ENCODE results near the gene EPHA8.

Gene EPHA8

DNA sequence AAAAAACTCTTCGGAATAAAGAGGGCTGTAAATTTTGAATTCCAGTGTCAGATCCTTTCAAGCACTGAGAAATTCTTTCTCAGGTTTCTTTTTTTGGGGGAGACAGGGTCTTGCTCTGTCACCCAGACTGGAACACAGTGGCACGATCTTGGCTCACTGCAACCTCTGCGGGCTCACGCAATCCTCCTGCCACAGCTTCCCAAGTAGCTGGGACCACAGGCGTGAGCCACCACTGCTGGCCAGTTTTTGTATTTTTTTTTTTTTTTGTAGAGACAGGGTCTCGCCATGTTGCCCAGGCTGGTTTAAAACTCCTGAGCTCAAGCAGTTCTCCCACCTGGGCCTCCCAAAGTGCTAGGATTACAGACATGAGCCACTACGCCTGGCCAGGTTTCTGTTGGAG, 34.8 kb upstream of the EPHA8 start:
- H3K36me3 ChIP-seq (ENCODE audit: control insufficient read depth, insufficient read depth, low read length) = no peaks in the 10 kb centered on the region

DNA sequence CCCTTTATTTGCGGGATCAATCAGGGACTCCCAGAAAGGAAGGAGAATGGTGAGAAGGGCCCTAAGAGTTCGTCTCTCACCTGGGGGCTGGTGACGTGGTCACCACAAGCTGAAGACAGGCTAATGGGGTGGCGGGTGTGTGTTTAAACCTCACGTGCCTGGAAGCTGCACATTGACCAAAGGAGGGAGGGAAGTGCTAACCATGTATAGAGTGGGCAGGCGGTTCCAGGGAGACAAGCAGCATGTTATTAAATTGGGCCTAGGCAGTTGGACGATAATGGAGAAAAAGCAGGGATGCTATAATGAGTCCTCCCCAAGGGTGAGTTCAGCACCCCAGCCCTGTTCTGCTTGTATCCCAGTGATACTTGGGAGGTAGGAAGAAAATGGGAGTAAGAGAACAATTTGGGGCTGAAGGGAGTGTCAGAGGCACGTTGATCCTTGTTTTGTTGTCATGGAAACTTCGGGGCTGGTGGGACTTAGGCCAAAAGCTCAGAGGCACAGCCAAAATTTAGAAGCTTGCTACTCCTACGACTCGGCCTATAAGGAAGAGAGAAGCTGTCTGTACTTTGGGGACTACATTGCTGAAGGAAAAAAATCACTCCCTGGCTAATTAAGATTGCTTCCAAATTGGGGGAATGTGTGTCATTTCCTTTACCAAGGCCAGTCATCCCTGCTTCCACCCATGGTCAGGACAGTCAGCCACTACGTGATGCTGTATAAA, 33.2 kb upstream of the EPHA8 start:
- Histone ChIP-seq H3K4me1 (no peaks in the 10 kb centered on the region), H3K9me3 (ENCODE audit: control insufficient read depth, low read length) (no peaks in the 10 kb centered on the region), H2AFZ (no peak overlapping the region), H3K79me2 (no peaks in the 10 kb centered on the region), H3K4me2 (ENCODE audit: low read length) (no peak overlapping the region), H3K27me3 (ENCODE audit: control insufficient read depth, insufficient read depth, low read length) (no peaks in the 10 kb centered on the region), H3K27ac (no peak overlapping the region), H3K9ac (no peak overlapping the region), H3K36me3 (ENCODE audit: control insufficient read depth, insufficient read depth, low read length) (no peaks in the 10 kb centered on the region), H3K4me3 (ENCODE audit: low read depth, low read length) (no peak overlapping the region)
- TF ChIP-seq, protein P1, sequence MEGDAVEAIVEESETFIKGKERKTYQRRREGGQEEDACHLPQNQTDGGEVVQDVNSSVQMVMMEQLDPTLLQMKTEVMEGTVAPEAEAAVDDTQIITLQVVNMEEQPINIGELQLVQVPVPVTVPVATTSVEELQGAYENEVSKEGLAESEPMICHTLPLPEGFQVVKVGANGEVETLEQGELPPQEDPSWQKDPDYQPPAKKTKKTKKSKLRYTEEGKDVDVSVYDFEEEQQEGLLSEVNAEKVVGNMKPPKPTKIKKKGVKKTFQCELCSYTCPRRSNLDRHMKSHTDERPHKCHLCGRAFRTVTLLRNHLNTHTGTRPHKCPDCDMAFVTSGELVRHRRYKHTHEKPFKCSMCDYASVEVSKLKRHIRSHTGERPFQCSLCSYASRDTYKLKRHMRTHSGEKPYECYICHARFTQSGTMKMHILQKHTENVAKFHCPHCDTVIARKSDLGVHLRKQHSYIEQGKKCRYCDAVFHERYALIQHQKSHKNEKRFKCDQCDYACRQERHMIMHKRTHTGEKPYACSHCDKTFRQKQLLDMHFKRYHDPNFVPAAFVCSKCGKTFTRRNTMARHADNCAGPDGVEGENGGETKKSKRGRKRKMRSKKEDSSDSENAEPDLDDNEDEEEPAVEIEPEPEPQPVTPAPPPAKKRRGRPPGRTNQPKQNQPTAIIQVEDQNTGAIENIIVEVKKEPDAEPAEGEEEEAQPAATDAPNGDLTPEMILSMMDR (IDR thresholded peaks at IDR 0.05) = no peak

More for the DNA sequence above, 34.8 kb upstream of the EPHA8 start:
- H2AFZ ChIP-seq = no peak overlapping the region
- no peaks in the 10 kb centered on the region for H3K79me2 ChIP-seq
- TF ChIP-seq, protein P1 (IDR thresholded peaks at IDR 0.05) = no peak
- no peak overlapping the region for H3K4me2 ChIP-seq (ENCODE audit: low read length)
- H3K4me3 ChIP-seq (ENCODE audit: low read depth, low read length) = no peak overlapping the region
- H3K9ac ChIP-seq = no peak overlapping the region
- no peaks in the 10 kb centered on the region for H3K4me1 ChIP-seq
- no peaks in the 10 kb centered on the region for H3K9me3 ChIP-seq (ENCODE audit: control insufficient read depth, low read length)
- no peaks in the 10 kb centered on the region for H3K27me3 ChIP-seq (ENCODE audit: control insufficient read depth, insufficient read depth, low read length)
- H3K27ac ChIP-seq = no peak overlapping the region

- no peak overlapping the region for H2AFZ ChIP-seq
- no peaks in the 10 kb centered on the region for H3K79me2 ChIP-seq
- H3K9me3 ChIP-seq (ENCODE audit: control insufficient read depth, low read length) = no peaks in the 10 kb centered on the region
- H3K4me3 ChIP-seq (ENCODE audit: low read depth, low read length) = no peak overlapping the region
- no peaks in the 10 kb centered on the region for H3K4me1 ChIP-seq
- H3K36me3 ChIP-seq (ENCODE audit: control insufficient read depth, insufficient read depth, low read length) = no peaks in the 10 kb centered on the region
- no peak overlapping the region for H3K9ac ChIP-seq
- H3K4me2 ChIP-seq (ENCODE audit: low read length) = no peak overlapping the region
- TF ChIP-seq, protein P1 (IDR thresholded peaks at IDR 0.05) = no peak
- H3K27me3 ChIP-seq (ENCODE audit: control insufficient read depth, insufficient read depth, low read length) = no peaks in the 10 kb centered on the region
- no peak overlapping the region for H3K27ac ChIP-seq
Measured at GRCh38 chr1:22530715-22531114, 32.6 kb upstream of the EPHA8 start.

DNA sequence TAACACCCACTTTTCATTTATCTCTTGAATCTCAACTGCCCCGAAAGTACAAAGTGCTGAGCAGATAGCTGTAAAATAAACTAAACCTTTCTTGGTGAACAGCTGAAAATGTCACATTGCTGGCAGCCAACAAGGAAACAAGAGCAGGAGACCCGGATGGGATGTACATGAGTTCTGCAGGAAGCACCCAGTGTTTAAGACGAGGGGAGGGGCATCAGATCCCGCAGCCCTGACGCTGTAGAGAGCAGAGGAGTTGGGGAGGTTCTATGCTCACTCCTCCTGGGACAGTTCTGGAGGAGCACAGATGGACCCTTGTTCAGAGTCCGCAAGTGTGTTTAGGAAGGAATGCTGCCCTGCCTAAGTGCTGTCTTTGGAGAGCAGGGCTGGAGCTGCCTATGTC, 32.0 kb upstream of the EPHA8 start:
- TF ChIP-seq, protein P1 (IDR thresholded peaks at IDR 0.05) = no peak

More for the DNA sequence above, 32.0 kb upstream of the EPHA8 start:
- no peak overlapping the region for H3K4me2 ChIP-seq (ENCODE audit: low read length)
- no peaks in the 10 kb centered on the region for H3K79me2 ChIP-seq
- H3K9ac ChIP-seq = no peak overlapping the region
- H3K27ac ChIP-seq = no peak overlapping the region
- H3K36me3 ChIP-seq (ENCODE audit: control insufficient read depth, insufficient read depth, low read length) = no peaks in the 10 kb centered on the region
- no peaks in the 10 kb centered on the region for H3K4me1 ChIP-seq
- no peaks in the 10 kb centered on the region for H3K9me3 ChIP-seq (ENCODE audit: control insufficient read depth, low read length)
- H3K4me3 ChIP-seq (ENCODE audit: low read depth, low read length) = no peak overlapping the region
- H3K27me3 ChIP-seq (ENCODE audit: control insufficient read depth, insufficient read depth, low read length) = no peaks in the 10 kb centered on the region
- H2AFZ ChIP-seq = no peak overlapping the region

Data from parathyroid adenoma (tissue), 2 donors.